HG02852 (cell line): ENCODE results near the gene OBP2A.

Source experiments
- ATAC-seq: cut with Tn5 transposase; IDR thresholded peaks from one replicate; pipeline ENCODE4 v1.9.1; 2021; ENCODE audit warnings: mild to moderate bottlenecking, moderate library complexity; ENCODE audit not compliant: unreplicated experiment

OBP2A gene

DNA sequence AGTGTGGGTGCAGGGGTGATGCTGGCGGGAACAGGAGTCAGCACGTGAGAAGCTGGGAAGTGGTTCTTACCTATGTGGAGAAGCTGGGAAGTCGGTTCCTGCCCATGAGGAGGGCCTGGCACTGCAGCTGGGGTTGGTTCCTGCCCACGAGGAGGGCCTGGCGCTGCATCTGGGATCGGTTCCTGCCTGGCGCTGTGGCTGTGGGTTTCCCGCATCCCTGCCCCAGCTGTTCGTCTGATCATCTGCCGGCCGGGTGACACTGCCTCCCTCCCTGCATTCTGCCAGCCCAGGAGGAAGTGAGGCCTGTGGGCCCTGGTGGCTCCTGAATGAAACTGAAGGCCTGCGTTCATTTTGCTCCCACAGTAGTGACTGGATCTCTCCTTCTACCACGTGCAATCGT lies 5.1 kb downstream of the OBP2A start:
- ATAC-seq = no peak

DNA sequence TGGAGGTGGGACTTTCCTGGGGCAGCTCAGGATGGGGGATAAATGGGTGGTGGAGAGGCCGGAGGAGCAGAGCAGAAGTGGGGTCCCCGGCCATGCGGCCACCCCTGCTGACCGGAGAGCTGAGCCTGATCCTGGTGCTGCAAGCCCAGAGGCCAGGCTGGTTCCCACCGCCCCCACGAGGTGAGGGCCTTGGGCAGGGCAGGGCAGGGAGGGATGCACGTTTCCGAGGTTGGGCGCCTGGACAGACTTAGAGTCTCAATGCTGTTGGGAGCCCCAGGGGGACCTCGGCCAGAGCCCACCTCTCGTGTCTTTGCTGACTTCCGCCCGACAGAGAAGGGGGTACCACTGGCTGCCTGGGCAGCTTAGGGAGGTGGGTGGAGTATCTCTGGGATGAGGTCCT lies 5.5 kb downstream of the OBP2A start:
- ATAC-seq = no peak

DNA sequence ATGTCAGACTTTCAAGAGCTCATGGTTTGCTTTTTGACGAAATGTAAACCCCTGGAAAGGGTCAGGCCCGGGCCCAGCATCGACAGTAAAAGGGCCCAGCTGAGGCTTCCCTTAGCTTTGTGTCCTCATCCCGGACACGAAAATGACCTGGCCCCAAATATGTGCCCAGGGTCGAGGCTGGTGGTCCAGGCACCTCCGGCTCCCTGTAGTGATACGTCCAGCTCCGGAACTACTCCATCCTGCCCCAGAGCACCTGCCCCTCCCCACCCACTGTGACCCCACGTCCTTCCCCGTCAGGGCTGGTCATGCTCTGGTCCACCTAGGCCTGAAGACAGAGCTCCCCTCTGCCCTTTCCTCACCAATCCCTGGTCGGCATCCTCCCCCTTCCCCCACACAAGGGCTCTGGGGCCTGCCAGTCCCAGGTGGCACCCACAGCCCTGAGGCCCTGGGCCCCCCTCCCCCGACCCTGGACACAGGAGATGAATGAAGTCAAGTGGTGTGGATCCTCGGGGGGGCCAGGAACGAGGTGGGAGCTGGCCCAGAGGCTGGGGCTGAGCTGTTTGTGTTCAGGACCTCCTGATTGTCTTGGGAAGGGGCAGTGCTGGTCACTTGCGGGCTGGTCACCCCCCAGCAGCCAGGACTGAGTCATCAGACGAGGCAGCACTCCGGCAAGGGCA lies 6.2 kb downstream of the OBP2A start:
- ATAC-seq = no peak

DNA sequence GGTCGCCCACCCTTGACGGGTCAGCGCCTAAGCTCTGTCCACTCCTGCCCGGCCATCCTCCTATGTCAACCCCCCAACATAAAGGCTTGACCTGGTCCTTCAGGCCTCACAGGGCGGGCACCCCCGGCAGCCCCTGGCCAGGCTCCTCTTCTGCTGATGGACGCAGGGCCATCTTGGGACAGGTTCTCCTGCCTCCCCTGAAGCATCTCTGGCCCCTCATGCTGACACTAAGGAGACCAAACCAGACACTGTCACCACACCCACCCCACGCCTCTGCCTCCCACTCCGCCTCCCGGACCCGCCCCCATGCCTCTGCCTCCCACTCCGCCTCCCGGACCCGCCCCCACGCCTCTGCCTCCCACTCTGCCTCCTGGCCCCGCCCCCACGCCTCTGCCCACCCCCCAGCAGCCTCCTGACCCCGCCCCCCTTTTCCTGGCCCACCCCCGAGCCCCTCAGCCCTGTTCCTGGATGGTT lies 6.8 kb downstream of the OBP2A start:
- ATAC-seq = no peak

DNA sequence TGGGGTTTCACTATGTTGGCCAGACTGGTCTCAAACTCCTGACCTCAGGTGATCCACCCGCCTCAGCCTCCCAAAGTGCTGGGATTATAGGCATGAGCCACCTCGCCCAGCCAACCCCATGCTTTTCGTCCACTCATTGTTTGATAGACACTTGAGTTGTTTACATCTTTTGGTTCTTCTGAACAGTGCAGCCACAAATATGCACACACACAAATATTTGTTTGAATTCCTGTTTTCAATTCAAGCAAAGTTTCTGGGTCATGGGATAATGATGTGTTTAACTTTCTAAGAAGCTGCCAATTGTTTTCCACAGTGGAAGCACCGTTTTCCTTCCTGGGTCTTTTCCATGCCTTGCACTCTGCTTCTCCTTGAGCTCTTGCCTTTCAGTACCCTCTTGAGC lies 8.8 kb downstream of the OBP2A start:
- no peak for ATAC-seq

DNA sequence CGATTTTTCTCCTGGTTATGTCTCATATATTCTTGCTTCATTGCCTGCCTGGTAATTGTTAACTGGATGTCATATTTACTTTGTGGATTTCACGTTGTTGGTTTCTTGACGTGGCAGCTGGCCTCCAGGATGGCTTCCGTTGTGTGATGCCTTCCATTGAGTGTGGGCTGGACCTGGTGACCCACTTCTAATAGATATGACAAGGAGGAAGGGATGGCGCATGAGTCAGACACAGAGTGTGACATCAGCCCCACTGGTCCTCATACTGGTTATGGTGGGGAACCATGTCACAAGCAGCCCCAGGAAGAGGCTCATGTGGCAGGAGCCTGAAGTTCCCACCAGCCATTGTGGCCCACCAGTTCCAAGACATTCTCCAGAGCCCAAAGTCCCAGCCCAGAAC lies 9.3 kb downstream of the OBP2A start:
- ATAC-seq = no peak

DNA sequence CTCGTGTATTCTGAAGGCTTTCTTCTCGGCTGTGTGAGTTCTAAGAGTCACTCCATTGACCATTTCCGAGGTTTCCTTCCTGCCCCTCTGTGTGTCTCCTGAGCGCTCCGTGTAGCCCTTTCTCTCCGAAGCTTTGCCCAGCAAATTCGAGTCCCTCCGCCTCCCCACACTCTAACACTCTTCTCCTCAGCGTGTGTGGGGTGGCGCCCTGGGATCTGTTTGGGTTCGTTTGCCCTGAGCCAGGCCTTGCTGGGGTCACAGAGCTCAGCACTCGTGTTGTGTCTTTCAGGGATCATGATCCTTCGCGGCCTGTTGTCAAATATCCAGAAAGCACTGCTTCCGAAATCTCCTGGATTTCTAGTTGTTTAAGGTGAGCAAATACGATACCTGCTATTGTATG lies 10.0 kb downstream of the OBP2A start:
- ATAC-seq = no peak

DNA sequence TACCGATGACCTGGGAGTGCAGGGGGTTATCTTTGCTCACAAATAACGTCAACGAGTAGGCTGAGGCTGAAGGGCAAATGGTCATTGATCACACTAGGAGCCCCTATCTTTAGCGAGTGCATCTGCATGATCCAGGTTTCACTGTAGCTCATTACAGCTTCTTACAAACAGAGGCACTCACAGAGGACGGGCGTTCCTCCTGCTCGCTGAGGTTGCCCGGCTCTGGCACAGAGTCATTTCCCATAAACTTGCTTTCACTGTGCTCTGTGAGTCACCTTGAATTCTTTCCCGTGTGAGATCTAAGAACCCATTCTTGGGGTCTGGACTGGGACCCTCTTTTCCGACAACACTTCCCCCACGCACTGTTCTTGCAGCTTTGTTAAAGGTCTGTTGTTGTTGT lies 13.7 kb downstream of the OBP2A start:
- ATAC-seq = no peak

DNA sequence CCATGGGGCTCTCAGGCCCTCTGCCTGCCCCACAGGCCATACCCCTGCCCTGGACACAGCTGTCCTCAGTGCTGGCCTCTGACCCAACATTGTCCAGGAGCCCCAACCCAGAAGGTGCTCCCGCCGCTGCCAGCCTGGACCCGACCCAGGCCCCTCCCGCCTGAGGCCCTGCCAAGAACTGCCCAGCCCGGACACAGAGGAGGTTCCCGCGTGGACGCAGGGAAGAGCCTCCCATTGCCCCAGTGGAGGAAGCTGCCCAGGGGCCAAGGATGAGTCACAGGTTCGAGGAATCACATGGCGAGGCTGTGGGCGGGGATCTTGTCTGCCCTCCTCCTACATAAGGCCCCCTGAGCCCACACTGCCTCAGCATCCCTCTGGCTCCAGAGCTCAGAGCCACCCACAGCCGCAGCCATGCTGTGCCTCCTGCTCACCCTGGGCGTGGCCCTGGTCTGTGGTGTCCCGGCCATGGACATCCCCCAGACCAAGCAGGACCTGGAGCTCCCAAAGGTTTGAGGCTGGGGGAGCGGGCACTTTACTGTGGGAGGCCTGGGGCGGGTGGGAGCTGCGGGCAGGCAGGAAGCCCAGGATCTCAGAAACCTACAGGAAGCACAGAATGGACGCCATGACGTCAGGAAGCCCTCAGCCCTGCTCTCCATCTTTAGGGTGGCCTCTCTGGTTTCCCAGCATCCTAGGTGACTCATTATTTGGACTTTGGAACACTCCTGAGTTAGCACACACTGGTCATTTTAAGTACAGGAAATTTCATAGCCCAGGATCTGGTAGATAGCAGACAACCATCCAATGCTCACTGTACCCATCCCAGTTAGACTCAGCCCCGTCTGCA lies 15.7 kb downstream of the OBP2A start, which contains the start of gene PAEP:
Gene PAEP, plus strand, starts transcription at position 366 of the 844 bp plus-strand sequence.
- ATAC-seq = no peak

DNA sequence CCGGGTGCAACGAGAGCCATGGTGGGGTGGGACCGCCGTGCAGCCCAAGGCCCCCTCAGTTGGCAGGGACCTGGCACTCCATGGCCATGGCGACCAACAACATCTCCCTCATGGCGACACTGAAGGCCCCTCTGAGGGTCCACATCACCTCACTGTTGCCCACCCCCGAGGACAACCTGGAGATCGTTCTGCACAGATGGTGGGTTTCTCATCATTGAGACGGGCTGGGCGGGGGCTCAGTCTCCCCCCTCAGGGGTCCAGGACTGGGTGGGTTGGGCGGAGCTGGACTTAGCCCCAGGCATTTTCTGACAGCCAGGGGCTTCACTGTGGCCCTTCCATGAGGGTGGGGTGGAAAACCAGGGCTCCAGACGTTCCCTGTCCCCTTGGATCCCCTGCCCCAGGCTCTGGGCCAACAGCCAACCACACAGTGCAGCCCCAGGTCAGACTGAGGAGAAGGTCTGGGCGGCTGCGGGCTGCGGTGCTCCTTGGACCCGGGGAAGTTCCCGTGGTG lies 16.4 kb downstream of the OBP2A start:
- no peak for ATAC-seq

DNA sequence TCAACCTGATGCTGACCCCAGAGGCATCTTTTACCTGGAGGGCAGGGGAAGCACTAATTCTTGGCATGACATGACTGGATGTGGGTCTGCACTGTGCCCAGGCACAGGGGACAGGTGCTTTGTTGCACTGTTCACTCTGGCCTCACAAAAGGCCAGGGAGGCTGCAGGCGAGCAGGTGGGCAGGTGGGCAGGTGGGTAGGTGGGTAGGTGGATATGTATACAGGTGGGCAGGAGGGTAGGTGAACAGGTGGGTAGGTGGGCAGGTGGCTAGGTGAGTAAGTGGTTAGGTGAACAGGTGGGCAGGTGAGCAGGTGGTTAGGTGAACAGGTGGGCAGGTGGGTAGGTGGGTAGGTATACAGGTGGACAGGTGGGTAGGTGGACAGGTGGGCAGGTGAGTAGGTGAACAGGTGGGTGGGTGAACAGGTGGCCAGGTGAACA lies 17.1 kb downstream of the OBP2A start:
- ATAC-seq = no peak

DNA sequence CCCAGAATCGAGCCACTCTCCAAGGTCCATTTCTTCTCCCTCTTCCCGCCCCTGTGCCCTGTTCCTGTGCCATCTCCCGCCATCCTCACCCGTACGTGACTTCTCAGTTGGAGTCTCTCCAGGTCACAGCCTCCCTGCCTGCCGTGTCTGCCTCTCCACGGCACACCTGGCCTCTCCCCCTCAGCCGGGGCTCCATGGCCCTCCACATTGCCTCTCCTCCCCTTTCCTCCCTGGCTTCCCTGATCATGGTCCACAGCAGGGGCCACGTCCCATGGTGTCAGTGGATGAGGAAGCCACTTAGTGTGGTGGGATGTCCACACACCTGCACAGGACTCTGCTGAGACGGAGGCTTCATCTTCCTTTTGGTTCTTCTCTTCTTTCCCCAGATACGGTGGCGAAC lies 17.9 kb downstream of the OBP2A start:
- no peak for ATAC-seq

DNA sequence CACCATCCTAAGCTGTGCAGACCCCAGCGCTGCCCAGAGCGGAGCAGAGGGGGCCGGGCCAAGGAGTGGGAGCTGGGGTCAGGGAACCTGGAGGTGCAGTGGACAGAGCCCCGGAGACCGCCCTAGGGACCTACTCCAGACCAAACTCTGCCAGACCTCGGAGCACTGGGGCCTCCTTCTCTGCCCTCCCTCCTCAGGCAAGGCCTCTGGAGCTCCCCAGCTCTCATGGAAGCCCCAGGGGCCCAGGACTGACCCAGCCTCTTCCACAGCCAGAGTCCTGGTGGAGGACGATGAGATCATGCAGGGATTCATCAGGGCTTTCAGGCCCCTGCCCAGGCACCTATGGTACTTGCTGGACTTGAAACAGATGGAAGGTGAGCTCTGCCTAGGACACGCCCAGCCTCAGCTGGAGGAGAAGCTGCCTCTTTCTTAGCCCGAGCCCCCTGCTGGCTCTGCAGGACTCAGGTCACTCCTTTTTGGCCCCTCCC lies 19.3 kb downstream of the OBP2A start:
- ATAC-seq = no peak

DNA sequence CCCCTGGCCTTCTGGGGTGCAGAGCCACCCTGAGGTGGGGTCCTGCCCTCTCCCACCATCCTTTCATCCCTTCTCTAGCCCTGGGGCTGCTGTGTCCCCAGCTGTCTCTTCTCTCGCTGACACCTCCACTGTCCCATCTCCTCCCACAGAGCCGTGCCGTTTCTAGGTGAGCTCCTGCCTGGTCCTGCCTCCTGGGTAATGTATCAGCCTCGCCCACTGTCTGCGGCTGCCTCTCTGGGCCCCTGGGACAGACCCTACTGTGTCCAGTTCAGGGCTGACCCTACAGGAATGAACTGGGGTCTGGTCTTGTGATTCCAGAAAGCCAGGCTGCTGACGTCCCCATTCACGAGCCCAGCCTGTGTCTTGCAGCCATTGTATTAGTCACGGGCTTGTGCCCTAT lies 19.7 kb downstream of the OBP2A start:
- ATAC-seq = no peak

DNA sequence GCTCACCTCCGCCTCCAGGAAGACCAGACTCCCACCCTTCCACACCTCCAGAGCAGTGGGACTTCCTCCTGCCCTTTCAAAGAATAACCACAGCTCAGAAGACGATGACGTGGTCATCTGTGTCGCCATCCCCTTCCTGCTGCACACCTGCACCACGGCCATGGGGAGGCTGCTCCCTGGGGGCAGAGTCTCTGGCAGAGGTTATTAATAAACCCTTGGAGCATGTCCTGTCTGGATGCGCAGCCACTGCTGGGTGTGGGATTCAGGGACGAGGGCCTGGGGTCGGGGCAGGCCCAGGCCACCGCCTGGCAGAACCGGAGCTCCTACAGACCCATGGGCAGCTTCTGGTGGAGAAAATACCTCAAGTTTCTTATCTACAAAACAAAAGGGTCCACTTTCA lies 20.6 kb downstream of the OBP2A start:
- no peak for ATAC-seq

DNA sequence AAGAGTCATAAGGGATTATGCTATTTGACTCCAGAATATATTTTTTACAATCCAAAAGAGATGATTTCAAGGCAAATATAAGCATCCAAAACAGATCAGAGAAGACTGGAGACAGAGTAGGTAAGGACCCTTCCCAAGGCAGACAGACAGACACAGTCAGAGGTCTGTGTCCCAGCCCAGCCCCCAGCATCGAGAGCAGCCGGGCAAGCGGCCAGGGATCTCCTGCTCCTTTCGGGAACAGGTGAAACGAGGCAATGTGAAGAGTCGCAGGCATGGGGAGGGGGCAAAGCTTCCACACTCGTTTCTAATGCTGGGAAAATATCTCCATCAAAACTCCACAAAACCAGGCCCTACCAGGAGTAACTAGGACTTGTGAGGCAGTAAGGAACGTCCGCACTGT lies 21.4 kb downstream of the OBP2A start:
- no peak for ATAC-seq

DNA sequence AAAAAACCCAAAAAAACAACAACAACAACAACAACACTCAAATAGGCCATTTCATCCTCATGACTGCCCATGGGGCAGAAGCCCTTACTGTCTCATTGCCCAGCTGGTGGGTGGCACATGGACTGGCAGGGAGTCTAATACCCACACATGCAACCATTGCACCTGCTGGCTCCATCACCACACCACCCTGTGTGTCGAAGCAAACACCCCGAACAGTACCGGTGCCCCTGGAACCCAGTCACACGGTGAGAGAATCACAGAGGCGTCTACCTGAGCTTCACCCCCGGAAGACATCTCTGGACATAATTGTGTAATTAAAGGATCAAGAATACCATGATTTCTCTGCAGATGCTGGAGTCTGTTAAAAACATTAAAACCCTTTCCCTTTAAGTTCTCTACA lies 22.1 kb downstream of the OBP2A start:
- ATAC-seq = no peak

DNA sequence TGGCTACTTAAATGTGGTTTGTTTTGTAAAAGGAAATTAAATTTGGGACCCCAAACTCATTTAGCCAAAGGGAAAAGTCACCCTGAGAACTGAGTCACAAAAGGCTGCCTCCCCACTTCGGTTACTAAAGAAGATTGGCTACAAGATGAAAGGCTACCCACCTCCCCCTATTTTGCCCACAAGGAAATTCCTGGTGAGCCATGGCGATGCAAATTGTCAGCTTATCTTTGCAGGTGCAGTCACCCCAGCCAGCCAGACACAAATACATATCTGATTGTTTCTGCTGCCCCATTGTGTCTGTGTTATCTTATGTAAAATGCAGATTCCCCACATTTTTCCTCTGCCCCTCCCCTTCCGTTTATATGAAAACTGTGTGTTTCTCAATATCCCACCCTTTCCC lies 24.5 kb downstream of the OBP2A start:
- ATAC-seq = no peak

DNA sequence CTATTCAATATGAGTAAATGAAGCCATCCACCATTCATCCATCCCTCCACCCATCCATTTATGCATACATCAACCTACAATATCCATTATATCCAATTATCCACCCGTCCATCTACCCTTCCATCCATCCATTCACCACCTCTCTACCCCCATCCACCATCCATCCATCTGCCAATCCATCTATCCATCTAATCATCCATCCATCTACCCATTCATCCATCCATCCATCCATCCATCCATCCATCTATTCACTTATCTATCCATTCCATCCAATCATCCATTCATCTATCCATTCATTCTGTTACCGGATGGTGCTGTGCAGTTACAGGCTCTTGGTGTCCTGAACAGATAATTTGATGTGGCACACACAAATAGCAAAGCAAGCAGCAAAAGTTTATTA lies 26.3 kb downstream of the OBP2A start:
- ATAC-seq = no peak

DNA sequence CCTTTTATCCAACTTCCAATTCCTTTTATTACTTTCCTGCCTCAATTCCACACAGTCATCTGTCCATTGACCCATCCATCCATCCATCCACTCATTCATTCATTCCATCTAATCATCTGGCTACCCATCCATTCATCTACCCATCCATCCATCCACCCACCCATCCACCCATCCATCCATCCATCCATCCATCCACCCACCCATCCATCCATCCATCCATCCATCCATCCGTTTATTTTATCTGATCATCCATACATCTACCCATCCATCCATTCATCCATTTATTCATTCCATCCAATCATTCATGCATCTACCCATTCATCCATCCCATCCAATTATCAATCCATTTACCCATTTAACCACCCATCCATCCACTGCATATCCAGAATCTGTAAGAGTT lies 27.2 kb downstream of the OBP2A start:
- no peak for ATAC-seq

DNA sequence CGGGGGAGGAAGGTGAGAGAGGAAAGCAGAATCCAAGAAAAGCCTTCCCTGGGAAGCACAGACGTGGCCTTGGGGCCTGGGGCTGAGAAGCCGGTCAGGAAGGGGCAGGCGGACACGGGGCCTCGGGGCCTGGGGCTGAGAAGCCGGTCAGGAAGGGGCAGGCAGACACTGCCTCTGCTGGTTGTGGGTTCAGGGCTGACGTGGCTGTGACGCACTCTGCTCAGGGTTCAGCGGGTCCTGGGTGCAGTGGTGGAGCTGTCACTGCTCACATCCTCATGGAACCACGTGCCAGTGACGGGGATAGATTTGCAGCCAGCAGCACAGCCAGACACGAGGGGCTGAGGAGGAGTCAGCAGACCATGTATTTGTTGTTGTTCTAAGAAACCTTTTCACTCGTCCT lies 28.4 kb downstream of the OBP2A start:
- ATAC-seq = no peak

DNA sequence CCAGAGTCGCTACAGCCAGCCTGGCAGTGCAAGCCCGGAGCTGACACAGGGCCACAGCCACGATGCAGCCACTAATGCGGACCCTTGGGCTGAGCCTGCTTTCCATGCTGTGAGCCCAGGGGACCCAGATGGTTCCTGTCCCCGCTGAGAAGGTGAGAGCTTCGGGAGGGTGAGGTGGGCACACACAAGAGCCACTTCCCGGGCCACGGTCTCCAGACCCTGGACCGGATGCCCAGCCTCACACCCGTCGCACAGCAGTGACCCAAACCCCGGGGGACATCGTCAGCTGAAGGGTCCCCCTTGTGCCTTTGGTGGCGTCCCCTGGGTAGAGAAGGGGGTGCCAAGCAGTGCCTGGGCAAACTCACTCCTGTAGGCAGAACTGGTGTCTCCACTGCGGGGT lies 29.0 kb downstream of the OBP2A start:
- ATAC-seq = no peak
